ENCODE measurements around the gene NFYA.

Gene NFYA

DNA sequence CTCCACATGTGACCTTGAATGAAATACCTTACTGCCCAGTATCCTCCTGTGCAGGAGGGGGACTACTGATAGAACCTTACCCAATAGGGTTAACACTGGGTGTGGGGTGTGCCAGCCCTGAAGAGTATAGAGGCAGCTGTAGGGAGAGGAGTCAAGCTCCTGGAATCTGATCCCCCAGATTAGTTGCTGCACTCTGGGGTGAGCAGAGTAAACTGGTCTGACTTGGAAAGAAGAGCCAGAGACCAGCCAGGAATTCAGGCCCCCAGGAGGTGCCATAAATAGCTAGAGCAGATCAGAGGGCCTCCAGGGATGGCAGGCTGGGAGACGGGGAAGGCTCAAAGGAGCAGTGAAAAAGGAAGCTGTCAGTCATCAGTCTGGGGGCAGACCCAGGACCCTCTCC lies 23.3 kb upstream of the NFYA start:
- Histone ChIP-seq H3K27me3 (ENCODE audit: control insufficient read depth, insufficient read depth, low read length) (no peaks in the 10 kb centered on the region), H3K9me3 (ENCODE audit: control insufficient read depth, low read length) (no peaks in the 10 kb centered on the region), H3K9ac (ENCODE audit: low read length) (no peak overlapping the region), H3K4me1 (ENCODE audit: control insufficient read depth, insufficient read depth, low read length) (peaks cover 64% of the 10 kb centered on the region), H3K4me3 (ENCODE audit: low read length) (no peak overlapping the region), H3K36me3 (ENCODE audit: control insufficient read depth, insufficient read depth, low read length) (no peaks in the 10 kb centered on the region)

DNA sequence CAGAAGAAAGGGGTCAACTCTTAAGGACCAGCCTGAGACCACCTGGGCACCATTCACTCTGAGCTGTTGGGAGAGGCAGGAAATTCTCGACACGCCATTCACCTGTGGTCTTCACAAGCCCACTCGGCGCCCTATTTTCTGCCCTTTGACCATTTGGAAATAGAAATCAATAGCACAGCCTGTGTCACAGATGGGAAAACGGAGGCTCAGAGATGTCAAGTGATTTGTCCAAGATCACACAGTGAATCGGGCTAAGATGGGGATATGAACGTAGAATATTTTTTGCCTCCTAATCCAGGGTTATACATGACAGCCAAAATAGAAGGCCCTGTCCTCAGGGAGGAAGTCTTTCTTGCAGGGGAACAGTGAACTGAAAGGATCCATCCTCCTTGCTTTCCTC lies 22.8 kb upstream of the NFYA start:
- Histone ChIP-seq H3K27me3 (ENCODE audit: control insufficient read depth, insufficient read depth, low read length) (no peaks in the 10 kb centered on the region), H3K4me3 (ENCODE audit: low read length) (no peak overlapping the region), H3K4me1 (ENCODE audit: control insufficient read depth, insufficient read depth, low read length) (peaks cover 64% of the 10 kb centered on the region), H3K9ac (ENCODE audit: low read length) (no peak overlapping the region), H3K36me3 (ENCODE audit: control insufficient read depth, insufficient read depth, low read length) (no peaks in the 10 kb centered on the region), H3K9me3 (ENCODE audit: control insufficient read depth, low read length) (no peaks in the 10 kb centered on the region)

DNA sequence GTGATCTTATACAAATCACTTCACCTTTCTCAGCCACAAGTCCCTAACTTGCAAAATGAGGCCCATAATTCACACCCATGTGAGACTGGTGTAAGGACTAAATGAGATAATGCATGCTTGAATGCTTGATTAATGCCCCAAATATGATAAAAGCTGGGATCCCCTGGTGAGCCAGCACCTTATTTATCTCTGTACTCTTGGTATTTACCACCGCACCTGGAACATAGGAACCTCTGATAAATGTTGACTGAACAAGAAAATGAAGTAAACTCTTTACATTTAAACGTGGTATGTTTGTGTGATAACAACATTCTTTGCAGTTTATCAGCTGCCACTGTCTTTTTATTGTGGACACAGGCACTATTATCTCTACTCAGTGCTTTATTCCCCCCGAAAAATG lies 22.2 kb upstream of the NFYA start:
- H3K36me3 ChIP-seq (ENCODE audit: control insufficient read depth, insufficient read depth, low read length): no peaks in the 10 kb centered on the region

DNA sequence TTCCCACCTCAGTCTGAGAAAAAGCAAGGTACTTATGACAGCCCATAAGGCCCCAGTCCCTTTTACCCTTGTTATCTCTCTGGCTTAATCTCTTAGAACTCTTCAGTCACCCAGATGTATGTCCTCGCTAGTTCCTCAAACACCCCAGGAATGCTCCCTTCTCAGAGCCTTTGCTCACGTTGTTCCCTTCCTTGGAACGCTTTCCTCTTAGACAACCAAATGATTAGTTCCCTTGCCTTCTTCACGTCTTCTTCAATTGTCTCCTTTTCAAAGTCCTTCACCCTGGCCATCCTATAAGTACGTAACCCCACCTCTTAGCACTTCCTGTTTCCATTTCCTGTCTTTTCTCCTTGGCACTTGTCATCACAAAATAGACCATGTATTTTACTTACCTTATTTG lies 20.9 kb upstream of the NFYA start:
- Histone ChIP-seq H3K4me3 (ENCODE audit: low read length) (no peak overlapping the region), H3K36me3 (ENCODE audit: control insufficient read depth, insufficient read depth, low read length) (no peaks in the 10 kb centered on the region), H3K9ac (ENCODE audit: low read length) (no peak overlapping the region), H3K9me3 (ENCODE audit: control insufficient read depth, low read length) (no peaks in the 10 kb centered on the region), H3K27me3 (ENCODE audit: control insufficient read depth, insufficient read depth, low read length) (no peaks in the 10 kb centered on the region), H3K4me1 (ENCODE audit: control insufficient read depth, insufficient read depth, low read length) (peaks cover 55% of the 10 kb centered on the region)

More for the DNA sequence above, 22.2 kb upstream of the NFYA start:
- H3K4me3 ChIP-seq (ENCODE audit: low read length): no peak overlapping the region
- no peaks in the 10 kb centered on the region for H3K9me3 ChIP-seq (ENCODE audit: control insufficient read depth, low read length)
- no peak overlapping the region for H3K9ac ChIP-seq (ENCODE audit: low read length)
- peaks cover 62% of the 10 kb centered on the region for H3K4me1 ChIP-seq (ENCODE audit: control insufficient read depth, insufficient read depth, low read length)
- H3K27me3 ChIP-seq (ENCODE audit: control insufficient read depth, insufficient read depth, low read length): no peaks in the 10 kb centered on the region

DNA sequence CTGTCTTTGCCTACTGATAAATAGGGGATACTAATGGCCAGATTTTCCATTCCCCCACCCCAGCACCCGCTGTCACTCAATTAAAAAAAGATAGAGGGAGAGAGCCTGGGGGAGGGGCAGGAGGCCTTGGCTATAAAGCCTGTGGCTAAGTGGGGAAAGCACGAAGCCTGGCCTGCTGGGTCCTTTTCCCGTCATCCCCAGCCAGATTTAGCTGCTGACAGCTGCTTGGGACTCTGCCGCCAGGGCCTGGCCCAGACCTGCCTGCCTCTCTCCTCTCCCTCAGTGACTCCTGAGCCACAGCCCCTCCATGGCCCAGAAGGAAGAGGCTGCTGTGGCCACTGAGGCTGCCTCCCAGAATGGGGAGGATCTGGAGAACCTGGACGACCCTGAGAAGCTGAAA lies 19.7 kb upstream of the NFYA start, which contains the start of gene APOBEC2:
TSS of gene APOBEC2 (plus strand) at position 162 of the 400 bp plus-strand sequence. CDS start at position 308, 146 bp downstream.
- no peak within 1 kb of the TSS for H3K4me3 ChIP-seq (ENCODE audit: low read length)
- no peak within 1 kb of the TSS for H3K9ac ChIP-seq (ENCODE audit: low read length)

DNA sequence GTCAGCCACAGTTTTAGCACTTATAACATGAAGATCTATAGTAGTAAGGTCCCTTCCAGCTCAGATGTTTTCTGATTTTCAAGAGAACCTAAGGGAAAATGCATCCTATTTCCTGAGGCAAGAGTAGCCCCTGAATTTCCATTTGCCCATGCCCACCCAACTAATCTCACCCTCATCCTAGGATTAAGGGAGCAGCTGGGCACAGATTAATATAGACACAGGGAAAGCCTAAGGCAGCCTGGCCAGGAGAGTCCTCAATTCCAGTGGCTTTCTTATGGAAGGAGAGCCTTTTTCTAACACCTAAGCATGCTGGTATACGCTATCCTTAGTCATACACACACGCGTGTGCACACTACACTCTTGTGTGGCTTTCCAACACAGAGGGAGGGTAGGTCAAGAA lies 18.3 kb upstream of the NFYA start:
- peaks cover 58% of the 10 kb centered on the region for H3K4me1 ChIP-seq (ENCODE audit: control insufficient read depth, insufficient read depth, low read length)
- H3K4me3 ChIP-seq (ENCODE audit: low read length): no peak overlapping the region
- no peaks in the 10 kb centered on the region for H3K36me3 ChIP-seq (ENCODE audit: control insufficient read depth, insufficient read depth, low read length)
- H3K27me3 ChIP-seq (ENCODE audit: control insufficient read depth, insufficient read depth, low read length): no peaks in the 10 kb centered on the region
- H3K9ac ChIP-seq (ENCODE audit: low read length): no peak overlapping the region
- H3K9me3 ChIP-seq (ENCODE audit: control insufficient read depth, low read length): no peaks in the 10 kb centered on the region

More for the DNA sequence above, 19.7 kb upstream of the NFYA start, which contains the start of gene APOBEC2:
- peaks cover 55% of the 10 kb centered on the region for H3K4me1 ChIP-seq (ENCODE audit: control insufficient read depth, insufficient read depth, low read length)
- H3K36me3 ChIP-seq (ENCODE audit: control insufficient read depth, insufficient read depth, low read length): no peaks in the 10 kb centered on the region
- H3K9me3 ChIP-seq (ENCODE audit: control insufficient read depth, low read length): no peaks in the 10 kb centered on the region
- no peaks in the 10 kb centered on the region for H3K27me3 ChIP-seq (ENCODE audit: control insufficient read depth, insufficient read depth, low read length)

DNA sequence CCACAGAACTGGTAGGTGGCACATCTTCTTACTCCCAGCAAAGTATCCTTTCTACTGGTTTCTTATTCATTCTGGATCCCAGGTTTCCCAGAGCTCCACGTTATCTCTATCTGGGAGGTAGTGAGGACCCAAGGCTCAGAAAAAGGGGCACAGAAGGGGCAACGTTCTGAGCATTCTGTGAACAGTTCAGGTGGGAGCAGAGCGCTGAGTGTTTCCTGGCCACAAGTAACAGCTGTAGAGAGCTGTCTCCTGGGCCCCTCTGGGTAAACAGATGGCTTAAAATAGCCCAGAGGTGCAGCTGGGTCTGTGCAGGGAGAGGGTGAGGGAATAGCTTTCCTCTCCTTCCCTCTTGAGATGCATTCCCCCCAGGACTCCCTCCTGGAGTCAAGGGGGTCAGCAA lies 17.6 kb upstream of the NFYA start:
- Histone ChIP-seq H3K27me3 (ENCODE audit: control insufficient read depth, insufficient read depth, low read length) (no peaks in the 10 kb centered on the region), H3K4me1 (ENCODE audit: control insufficient read depth, insufficient read depth, low read length) (peaks cover 54% of the 10 kb centered on the region), H3K9me3 (ENCODE audit: control insufficient read depth, low read length) (no peaks in the 10 kb centered on the region), H3K36me3 (ENCODE audit: control insufficient read depth, insufficient read depth, low read length) (no peaks in the 10 kb centered on the region), H3K9ac (ENCODE audit: low read length) (no peak overlapping the region), H3K4me3 (ENCODE audit: low read length) (no peak overlapping the region)

DNA sequence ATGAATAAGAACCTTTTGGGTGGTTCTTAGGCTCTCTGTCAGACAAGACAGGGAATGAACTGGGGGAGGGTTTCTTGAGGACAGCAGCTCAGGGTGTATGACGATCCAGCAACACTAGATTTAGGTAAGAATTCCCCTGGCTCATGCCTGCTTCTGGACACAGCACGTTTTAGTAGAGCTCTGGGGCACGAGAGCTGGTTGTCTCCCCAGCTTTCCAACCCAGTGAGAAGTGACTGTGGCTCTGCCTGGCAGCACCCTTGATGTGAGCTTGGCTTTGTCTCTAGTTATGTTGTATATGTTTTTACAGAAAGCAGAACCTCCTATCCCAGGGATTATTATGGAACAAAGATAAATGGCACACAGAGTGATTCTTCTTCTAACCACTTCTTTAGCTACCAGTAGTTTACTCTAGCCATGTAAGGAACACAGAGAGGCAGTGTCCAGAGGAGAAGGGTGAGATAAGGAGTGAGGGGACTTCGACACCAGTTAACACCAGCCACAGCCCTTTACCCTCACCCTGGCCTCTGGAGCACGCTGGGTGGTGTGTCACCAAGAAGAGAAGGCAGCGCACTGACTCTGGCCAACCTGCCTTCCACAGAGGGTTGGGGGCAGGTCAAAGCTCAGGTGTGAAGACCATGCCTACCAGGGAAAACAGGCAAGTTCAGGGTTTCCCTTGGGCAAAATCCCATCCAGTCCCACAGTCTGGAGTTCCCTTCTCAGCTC lies 15.8 kb upstream of the NFYA start:
- Histone ChIP-seq H3K4me3 (ENCODE audit: low read length) (no peak overlapping the region), H3K4me1 (ENCODE audit: control insufficient read depth, insufficient read depth, low read length) (peaks cover 54% of the 10 kb centered on the region), H3K9me3 (ENCODE audit: control insufficient read depth, low read length) (no peaks in the 10 kb centered on the region), H3K9ac (ENCODE audit: low read length) (peak overlapping the region; percentile 8), H3K36me3 (ENCODE audit: control insufficient read depth, insufficient read depth, low read length) (no peaks in the 10 kb centered on the region), H3K27me3 (ENCODE audit: control insufficient read depth, insufficient read depth, low read length) (no peaks in the 10 kb centered on the region)

DNA sequence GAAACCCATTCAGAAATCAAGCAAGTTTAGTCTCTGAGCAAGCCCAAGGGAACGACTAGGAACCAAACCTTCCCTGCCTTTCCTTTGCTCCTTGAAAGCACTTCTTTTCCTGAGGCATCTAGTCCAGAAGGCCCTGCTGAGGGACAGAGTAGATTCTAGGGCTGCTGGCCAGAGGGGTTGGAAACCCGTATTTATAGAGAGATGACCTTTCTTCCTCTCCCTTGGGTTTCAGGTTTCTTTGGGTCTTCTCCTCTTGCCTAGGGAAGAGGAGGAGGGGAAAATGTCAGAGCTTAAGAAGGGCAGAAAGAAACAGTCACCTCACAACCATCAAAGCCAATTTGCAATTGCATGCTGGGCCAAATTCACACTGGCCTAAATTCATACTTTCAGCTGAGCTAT lies 14.0 kb upstream of the NFYA start:
- H3K9me3 ChIP-seq (ENCODE audit: control insufficient read depth, low read length): no peaks in the 10 kb centered on the region
- no peak overlapping the region for H3K4me3 ChIP-seq (ENCODE audit: low read length)
- no peaks in the 10 kb centered on the region for H3K36me3 ChIP-seq (ENCODE audit: control insufficient read depth, insufficient read depth, low read length)
- H3K9ac ChIP-seq (ENCODE audit: low read length): peak overlapping the region; percentile 52
- peaks cover 60% of the 10 kb centered on the region for H3K4me1 ChIP-seq (ENCODE audit: control insufficient read depth, insufficient read depth, low read length)
- H3K27me3 ChIP-seq (ENCODE audit: control insufficient read depth, insufficient read depth, low read length): no peaks in the 10 kb centered on the region

DNA sequence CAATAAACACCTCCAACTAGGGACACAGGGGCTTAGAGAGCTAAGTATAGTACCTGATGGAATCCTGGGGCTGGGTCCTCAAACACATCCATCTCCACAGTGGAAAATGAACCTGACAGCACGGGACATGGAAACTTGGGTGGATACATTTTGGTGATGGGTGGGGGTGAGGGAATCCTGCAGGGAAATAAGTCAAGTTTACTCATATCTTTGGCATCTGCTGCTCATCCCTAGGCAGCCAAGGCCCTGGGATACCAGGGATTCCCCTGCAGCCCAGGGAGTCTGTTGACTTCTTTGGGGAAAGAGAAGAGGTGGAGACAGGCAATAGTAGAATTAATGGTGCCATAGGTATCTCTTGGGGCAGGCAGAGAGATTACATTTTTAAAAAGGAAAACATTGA lies 13.2 kb upstream of the NFYA start:
- H3K9ac ChIP-seq (ENCODE audit: low read length): no peak overlapping the region
- peaks cover 67% of the 10 kb centered on the region for H3K4me1 ChIP-seq (ENCODE audit: control insufficient read depth, insufficient read depth, low read length)
- no peaks in the 10 kb centered on the region for H3K36me3 ChIP-seq (ENCODE audit: control insufficient read depth, insufficient read depth, low read length)
- no peaks in the 10 kb centered on the region for H3K9me3 ChIP-seq (ENCODE audit: control insufficient read depth, low read length)
- no peaks in the 10 kb centered on the region for H3K27me3 ChIP-seq (ENCODE audit: control insufficient read depth, insufficient read depth, low read length)
- H3K4me3 ChIP-seq (ENCODE audit: low read length): no peak overlapping the region

DNA sequence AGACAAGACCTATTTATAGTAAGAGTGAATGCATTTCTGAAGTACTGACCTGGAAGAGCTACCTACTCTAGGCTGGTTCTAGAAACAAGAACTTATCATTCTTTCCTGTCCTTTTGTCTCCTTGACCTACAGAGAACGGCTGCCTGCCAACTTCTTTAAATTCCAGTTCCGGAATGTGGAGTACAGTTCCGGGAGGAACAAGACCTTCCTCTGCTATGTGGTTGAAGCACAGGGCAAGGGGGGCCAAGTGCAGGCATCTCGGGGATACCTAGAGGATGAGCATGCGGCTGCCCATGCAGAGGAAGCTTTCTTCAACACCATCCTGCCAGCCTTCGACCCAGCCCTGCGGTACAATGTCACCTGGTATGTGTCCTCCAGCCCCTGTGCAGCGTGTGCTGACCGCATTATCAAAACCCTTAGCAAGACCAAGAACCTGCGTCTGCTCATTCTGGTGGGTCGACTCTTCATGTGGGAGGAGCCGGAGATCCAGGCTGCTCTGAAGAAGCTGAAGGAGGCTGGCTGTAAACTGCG lies 11.5 kb upstream of the NFYA start:
- peaks cover 76% of the 10 kb centered on the region for H3K4me1 ChIP-seq (ENCODE audit: control insufficient read depth, insufficient read depth, low read length)
- no peak overlapping the region for H3K9ac ChIP-seq (ENCODE audit: low read length)
- no peak overlapping the region for H3K4me3 ChIP-seq (ENCODE audit: low read length)
- H3K36me3 ChIP-seq (ENCODE audit: control insufficient read depth, insufficient read depth, low read length): no peaks in the 10 kb centered on the region
- no peaks in the 10 kb centered on the region for H3K9me3 ChIP-seq (ENCODE audit: control insufficient read depth, low read length)
- no peaks in the 10 kb centered on the region for H3K27me3 ChIP-seq (ENCODE audit: control insufficient read depth, insufficient read depth, low read length)

DNA sequence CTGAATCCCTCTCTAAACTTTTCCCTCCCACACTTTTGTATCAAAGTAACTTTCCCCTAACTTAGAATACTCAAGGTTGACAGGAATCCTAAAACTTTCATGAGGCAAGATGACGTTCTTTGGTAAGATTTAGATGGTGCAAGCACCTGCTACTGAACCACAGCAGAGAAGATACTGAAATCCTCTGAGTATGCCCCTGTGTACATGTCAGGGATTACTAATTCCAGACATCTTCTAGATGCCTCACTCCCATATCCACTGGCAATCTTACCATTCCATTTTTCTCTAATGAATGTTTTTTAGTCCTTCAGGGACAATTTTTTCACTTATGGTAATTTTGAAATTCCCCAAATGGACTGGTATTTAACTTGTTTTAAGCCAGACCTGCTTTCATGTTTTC lies 10.7 kb upstream of the NFYA start:
- Histone ChIP-seq H3K36me3 (ENCODE audit: control insufficient read depth, insufficient read depth, low read length) (no peaks in the 10 kb centered on the region), H3K9ac (ENCODE audit: low read length) (no peak overlapping the region), H3K9me3 (ENCODE audit: control insufficient read depth, low read length) (no peaks in the 10 kb centered on the region), H3K4me1 (ENCODE audit: control insufficient read depth, insufficient read depth, low read length) (peaks cover 77% of the 10 kb centered on the region), H3K4me3 (ENCODE audit: low read length) (no peak overlapping the region), H3K27me3 (ENCODE audit: control insufficient read depth, insufficient read depth, low read length) (no peaks in the 10 kb centered on the region)

All from mucosa of stomach (tissue), 1 donor.